B cell (primary cell): ENCODE results near the gene RPS21. TPM values are rescaled to one million over a fixed set of nuclear protein-coding genes. Genes with fewer than 3 reads are reported as not detected.

Experiments used
- ATAC-seq: fragments of 200-7000 bp; cut with Tn5 transposase; one replicate; pipeline ENCODE4 v1.10.0; 2021; ENCODE audit warnings: low read depth, mild to moderate bottlenecking, moderate number of reproducible peaks, moderate library complexity
- CTCF ChIA-PET: fragments of 350-600 bp; sonication (Branson Sonifier 250); formaldehyde crosslinking; loops from one replicate; lab custom pipeline; 2021; ENCODE audit warnings: antibody characterized with exemption, inconsistent platforms; lab: Charles Lee
- POLR2A ChIA-PET: fragments of 350-600 bp; sonication (Branson Sonifier 250); formaldehyde crosslinking; loops from one replicate; lab custom pipeline; 2021; ENCODE audit warnings: antibody characterized with exemption; lab: Charles Lee
- DNase-seq: peaks from one replicate; pipeline ENCODE4 v3.0.0; 2013
- H2AFZ ChIP-seq: 2 replicates; pipeline ENCODE4 v1.6.1; 2012; ENCODE audit warnings: mild to moderate bottlenecking, low read depth, low read length; ENCODE audit not compliant: insufficient read depth, poor library complexity, severe bottlenecking
- H3K27ac ChIP-seq, 2 donors: 1 replicate in 1 of 2; 2 replicates in 1 of 2; pipeline ENCODE4 v1.5.1; 2012 to 2013; ENCODE audit warnings: low read length in 2 of 2, mild to moderate bottlenecking in 2 of 2, moderate library complexity in 1 of 2
- H3K27me3 ChIP-seq, 4 experiments: fragments of 200-600 bp in 1 of 4; sonication (generic) in 1 of 4; replicated peaks in 1 of 4; 1 replicate in 2 of 4; 2 replicates in 2 of 4; pipeline versions ENCODE4 v1.6.1 to v1.7.0; 2013 to 2016; ENCODE audit warnings: low read length in 3 of 4, mild to moderate bottlenecking in 2 of 4, mixed read lengths in 1 of 4, moderate library complexity in 1 of 4; ENCODE audit not compliant: insufficient read depth in 4 of 4, control insufficient read depth in 3 of 4; ENCODE audit errors: control extremely low read depth in 1 of 4
- H3K36me3 ChIP-seq, 2 experiments: replicated peaks in 1 of 2; 1 replicate in 1 of 2; 2 replicates in 1 of 2; pipeline versions ENCODE4 v1.6.1 to v1.7.1; 2013; ENCODE audit warnings: low read length in 1 of 2; ENCODE audit not compliant: insufficient read depth in 2 of 2, control insufficient read depth in 1 of 2; ENCODE audit errors: control extremely low read depth in 1 of 2, extremely low read depth in 1 of 2
- H3K4me1 ChIP-seq, 2 donors: fragments of 200-600 bp in 1 of 2; sonication (generic) in 1 of 2; 1 replicate in 1 of 2; 2 replicates in 1 of 2; pipeline versions ENCODE4 v1.5.1 to v1.6.1; 2013 to 2017; ENCODE audit warnings: low read length in 2 of 2; ENCODE audit not compliant: control insufficient read depth in 2 of 2, insufficient read depth in 2 of 2
- H3K4me2 ChIP-seq: replicated peaks from 2 replicates; pipeline ENCODE3; 2012; ENCODE audit warnings: mild to moderate bottlenecking, low read depth, low read length; ENCODE audit not compliant: poor library complexity, severe bottlenecking
- H3K4me3 ChIP-seq, 5 experiments: fragments of 200-600 bp in 1 of 5; sonication (generic) in 1 of 5; 1 replicate in 3 of 5; 2 replicates in 2 of 5; pipeline versions ENCODE4 v1.5.1 to v1.7.0; 2011 to 2016; ENCODE audit warnings: low read length in 4 of 5, mild to moderate bottlenecking in 4 of 5, low read depth in 2 of 5, control low read depth in 1 of 5, moderate library complexity in 1 of 5; ENCODE audit not compliant: insufficient read depth in 1 of 5; ENCODE audit errors: control extremely low read depth in 1 of 5, extremely low read depth in 1 of 5
- H3K79me2 ChIP-seq: fragments of 200-600 bp; sonication (generic); one replicate; pipeline ENCODE4 v1.6.0; 2016; ENCODE audit warnings: low read length; ENCODE audit not compliant: control insufficient read depth, insufficient read depth
- H3K9ac ChIP-seq: fragments of 200-600 bp; sonication (generic); 2 replicates; pipeline ENCODE4 v1.6.1; 2017; ENCODE audit warnings: mild to moderate bottlenecking, low read length, moderate library complexity
- H3K9me3 ChIP-seq, 3 donors: one replicate each; pipeline versions ENCODE4 v1.6.1 to v1.7.1; 2013; ENCODE audit warnings: low read length in 2 of 3; ENCODE audit not compliant: control insufficient read depth in 2 of 3, insufficient read depth in 1 of 3; ENCODE audit errors: control extremely low read depth in 1 of 3
- H4K20me1 ChIP-seq: 2 replicates; pipeline ENCODE4 v1.6.0; 2012; ENCODE audit warnings: mild to moderate bottlenecking, low read length; ENCODE audit not compliant: insufficient read depth, control insufficient read depth, poor library complexity, severe bottlenecking
- H3K27ac Mint-ChIP-seq: one replicate; pipeline ENCODE4 v1.8.0; 2021; ENCODE audit warnings: mixed read lengths
- H3K27me3 Mint-ChIP-seq: one replicate; pipeline ENCODE4 v1.8.0; 2021; ENCODE audit warnings: mixed read lengths
- H3K4me1 Mint-ChIP-seq: one replicate; pipeline ENCODE4 v1.8.0; 2021; ENCODE audit warnings: mixed read lengths
- H3K4me3 Mint-ChIP-seq: one replicate; pipeline ENCODE4 v1.8.0; 2021; ENCODE audit warnings: mixed read lengths
- H3K9me3 Mint-ChIP-seq: one replicate; pipeline ENCODE4 v1.8.0; 2022; ENCODE audit warnings: mixed read lengths; ENCODE audit not compliant: insufficient read depth
- CTCF ChIP-seq: fragments of 200-600 bp; IDR thresholded peaks from one replicate; pipeline ENCODE4 v1.8.0; 2022; ENCODE audit warnings: antibody characterized with exemption, mild to moderate bottlenecking
- EZH2 ChIP-seq: IDR thresholded peaks from 2 replicates; pipeline ENCODE4 v1.6.1; 2012; ENCODE audit warnings: borderline replicate concordance, low read depth, mild to moderate bottlenecking, moderate library complexity, low read length; ENCODE audit not compliant: insufficient read depth, poor library complexity, severe bottlenecking
- WGBS: methylation state at CpG from one replicate; pipeline ENCODE4 v1.1.5; 2013; ENCODE audit warnings: missing lambda C conversion rate; ENCODE audit not compliant: insufficient coverage; 5-methylcytosine and 5-hydroxymethylcytosine counted together
- intact Hi-C: fragments of 100-400 bp; cut with micrococcal nuclease; formaldehyde crosslinking; loops from one replicate; pipeline ENCODE4 v1.10.0; 2022
- polyA minus RNA-seq: library from RNA; depleted of rRNA, polyadenylated mRNA; stranded (reverse); fragments of >200 nt; gene quantifications from 2 replicates; pipeline ENCODE4 v1.2.3, GENCODE V29; 2012
- polyA plus RNA-seq: library from polyadenylated mRNA; depleted of rRNA; stranded (reverse); fragments of >200 nt; gene quantifications from 2 replicates; pipeline ENCODE4 v1.2.3, GENCODE V29; 2012
- total RNA-seq, 2 donors: library from RNA; stranded (reverse); fragments of 120-200 nt in 1 of 2; gene quantifications; 1 replicate in 1 of 2; 2 replicates in 1 of 2; pipeline versions ENCODE4 v1.2.3 to v1.2.4, GENCODE V29; 2013 to 2022

The RPS21 gene
- total RNA-seq (2,429 and 2,653 TPM in 2 replicates), polyA plus RNA-seq (9,603 and 17,028 TPM in 2 replicates), polyA minus RNA-seq (971 and 1,374 TPM in 2 replicates)
- 2,351 TPM for total RNA-seq (2013)

DNA sequence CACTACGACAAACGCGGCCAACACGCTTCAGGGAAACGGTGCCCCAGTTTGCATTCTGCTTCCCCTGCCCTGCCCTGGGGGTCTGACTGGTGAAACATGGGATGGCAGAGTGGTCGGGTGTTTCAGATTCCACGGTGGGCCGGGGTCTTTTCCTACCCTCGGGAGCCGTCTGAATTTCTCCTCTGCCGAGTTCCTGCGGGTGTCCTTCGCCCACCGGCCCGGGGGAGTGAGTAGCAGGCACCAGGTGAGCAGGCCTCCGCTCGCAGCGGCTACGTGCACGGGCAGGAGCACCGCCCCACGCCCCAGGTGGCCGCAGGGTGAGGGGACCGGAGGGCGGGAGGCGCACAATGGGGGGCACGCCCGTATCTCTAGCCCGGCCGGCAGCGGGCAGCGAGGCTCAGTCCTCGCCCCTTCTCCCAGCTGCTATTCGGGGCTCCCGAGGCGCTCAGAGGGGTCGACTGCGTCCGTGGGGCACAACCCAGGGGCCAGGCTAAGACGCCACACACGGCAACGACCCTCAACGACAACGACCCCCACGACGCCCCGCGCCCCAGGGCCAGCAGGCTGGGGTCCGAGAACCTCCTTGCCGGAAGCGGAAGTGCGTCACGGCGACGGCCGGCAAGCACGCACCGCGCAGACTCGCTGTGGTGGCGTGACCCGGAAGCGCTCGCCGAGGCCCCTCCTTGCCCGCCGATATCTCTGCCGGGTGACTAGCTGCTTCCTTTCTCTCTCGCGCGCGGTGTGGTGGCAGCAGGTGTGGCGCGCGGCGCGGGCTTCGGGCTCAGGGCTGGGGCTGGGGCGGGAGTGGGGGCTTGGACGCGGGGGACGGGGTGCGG is at the start of gene RPS21:
TSS of gene RPS21 (plus strand) at position 721 of the 836 bp plus-strand sequence. CDS start 236 bp downstream, outside the sequence.
- WGBS: under 1% methylated on average over 73 of the region's 83 CpGs
- Histone ChIP-seq H3K27me3 (no peaks in the 10 kb centered on the region), H3K36me3 (peaks cover 2 to 33% of the 10 kb centered on the region in 2 experiments), H3K4me3 (peak within 1 kb of the TSS; percentile 78 to 93 (median 91)), H4K20me1 (peaks cover 39% of the 10 kb centered on the region), H3K79me2 (peaks cover 46% of the 10 kb centered on the region), H2AFZ (peak within 1 kb of the TSS; percentile 87), H3K9me3 (no peaks in the 10 kb centered on the region), H3K9ac (peak within 1 kb of the TSS; percentile 81), H3K27ac (peak within 1 kb of the TSS; percentile 88 to 89), H3K4me2 (peak within 1 kb of the TSS; percentile 98), H3K4me1 (peaks cover 18 to 34% of the 10 kb centered on the region in 2 donors)
- DNase-seq (peak; percentile 95), ATAC-seq (peak; percentile 87)
- Mint-ChIP-seq H3K4me1 (peaks cover 48% of the 10 kb centered on the region), H3K4me3 (peak within 1 kb of the TSS; percentile 94), H3K9me3 (peaks cover 4% of the 10 kb centered on the region), H3K27ac (peak within 1 kb of the TSS; percentile 94), H3K27me3 (no peaks in the 10 kb centered on the region)
- ChIA-PET POLR2A (interaction anchor here (0.6 to 1.3 kb wide), 16 partner anchors 21 to 408 kb away, joined by 3 to 8 read pairs (median 4); partner anchors contain the start of genes ADRM1 and PSMA7), CTCF (interaction anchor here (0.9 to 2.8 kb wide), 6 partner anchors 20 to 421 kb away, joined by 3 to 10 read pairs (median 3); partner anchors contain the start of gene LAMA5)
- TF ChIP-seq CTCF (no peak), EZH2 (no peak)
- intact Hi-C loops: loop anchor here (1.0 to 10.0 kb wide), 7 partner anchors 21 to 406 kb away; partner anchors contain the start of genes ADRM1, CABLES2, LSM14B and MTG2
